OCI-LY1 (cell line): ENCODE measurements around the gene GNAS.
"Not testable (repeated sequence)": the region's sequence is repeated elsewhere in the genome, so short reads cannot be mapped to it uniquely, and the experiment has no call there.

ENCODE experiments used
- EZH2 ChIP-seq: fragments of 200-600 bp; sonication (generic), shearing (Covaris generic); IDR thresholded peaks from 2 replicates; pipeline ENCODE4 v1.8.0; 2017; ENCODE audit warnings: borderline replicate concordance, mixed run types, mild to moderate bottlenecking, antibody characterized with exemption, low read length, moderate library complexity, mixed read lengths
- TF ChIP-seq, protein P1 (sequence below): fragments of 200-600 bp; sonication (generic), shearing (Covaris generic); IDR thresholded peaks from 2 replicates; pipeline ENCODE4 v1.5.1; 2017; ENCODE audit warnings: mild to moderate bottlenecking, antibody characterized with exemption, low read length, moderate library complexity, mixed read lengths

DNA sequence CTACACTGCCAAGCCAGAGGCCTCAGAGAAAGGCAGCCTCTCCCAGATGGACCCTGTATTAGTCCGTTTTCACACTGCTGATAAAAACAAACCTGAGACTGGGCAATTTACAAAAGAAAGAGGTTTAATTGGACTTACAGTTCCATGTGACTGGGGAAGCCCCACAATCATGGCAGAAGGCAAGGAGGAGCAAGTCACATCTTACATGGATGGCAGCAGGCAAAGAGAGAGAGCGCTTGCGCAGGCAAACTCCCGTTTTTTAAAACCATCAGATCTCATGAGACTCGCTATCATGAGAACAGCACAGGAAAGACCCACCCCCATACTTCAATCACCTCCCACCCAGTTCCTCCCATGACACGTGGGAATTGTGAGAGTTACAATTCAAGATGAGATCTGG is 32.0 kb upstream of the GNAS start:
- TF ChIP-seq, protein P1, sequence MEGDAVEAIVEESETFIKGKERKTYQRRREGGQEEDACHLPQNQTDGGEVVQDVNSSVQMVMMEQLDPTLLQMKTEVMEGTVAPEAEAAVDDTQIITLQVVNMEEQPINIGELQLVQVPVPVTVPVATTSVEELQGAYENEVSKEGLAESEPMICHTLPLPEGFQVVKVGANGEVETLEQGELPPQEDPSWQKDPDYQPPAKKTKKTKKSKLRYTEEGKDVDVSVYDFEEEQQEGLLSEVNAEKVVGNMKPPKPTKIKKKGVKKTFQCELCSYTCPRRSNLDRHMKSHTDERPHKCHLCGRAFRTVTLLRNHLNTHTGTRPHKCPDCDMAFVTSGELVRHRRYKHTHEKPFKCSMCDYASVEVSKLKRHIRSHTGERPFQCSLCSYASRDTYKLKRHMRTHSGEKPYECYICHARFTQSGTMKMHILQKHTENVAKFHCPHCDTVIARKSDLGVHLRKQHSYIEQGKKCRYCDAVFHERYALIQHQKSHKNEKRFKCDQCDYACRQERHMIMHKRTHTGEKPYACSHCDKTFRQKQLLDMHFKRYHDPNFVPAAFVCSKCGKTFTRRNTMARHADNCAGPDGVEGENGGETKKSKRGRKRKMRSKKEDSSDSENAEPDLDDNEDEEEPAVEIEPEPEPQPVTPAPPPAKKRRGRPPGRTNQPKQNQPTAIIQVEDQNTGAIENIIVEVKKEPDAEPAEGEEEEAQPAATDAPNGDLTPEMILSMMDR = not testable (repeated sequence)
- not testable (repeated sequence) for TF ChIP-seq EZH2
